H1 (cell line): ENCODE results near the gene TRMT10A. TPM values are rescaled to one million over a fixed set of nuclear protein-coding genes. Genes with fewer than 3 reads are reported as not detected.

Source experiments
- ASH2L ChIP-seq: fragments of 200-600, 300-600 bp; sonication (generic); IDR thresholded peaks from one replicate; pipeline ENCODE4 v1.7.1; 2017; ENCODE audit warnings: low read length
- ATF2 ChIP-seq: IDR thresholded peaks from 2 replicates; pipeline ENCODE4 v1.6.1; 2012; ENCODE audit warnings: low read length, inconsistent platforms
- NANOG ChIP-seq: IDR thresholded peaks from 2 replicates; pipeline ENCODE4 v1.6.1; 2011; ENCODE audit warnings: low read length, low read depth, mild to moderate bottlenecking, inconsistent platforms; ENCODE audit not compliant: insufficient read depth, poor library complexity, severe bottlenecking
- PHF8 ChIP-seq: fragments of 200-600 bp; sonication (generic); conservative IDR thresholded peaks from 2 replicates; pipeline ENCODE4 v1.7.1; 2012; ENCODE audit warnings: low read depth, mild to moderate bottlenecking, inconsistent platforms, low read length, moderate library complexity
- POLR2AphosphoS5 ChIP-seq: IDR thresholded peaks from 2 replicates; pipeline ENCODE4 v1.6.1; 2011; ENCODE audit warnings: low read depth, low read length
- POU5F1 ChIP-seq: IDR thresholded peaks from 2 replicates; pipeline ENCODE4 v1.6.1; 2011; ENCODE audit warnings: low read depth, mild to moderate bottlenecking, low read length, moderate library complexity
- RFX5 ChIP-seq: IDR thresholded peaks from 2 replicates; pipeline ENCODE4 v1.6.1; 2011; ENCODE audit warnings: low read depth, low read length, improper control_type of control experiment, borderline replicate concordance
- SP4 ChIP-seq: IDR thresholded peaks from 2 replicates; pipeline ENCODE4 v1.6.1; 2012; ENCODE audit warnings: low read length, inconsistent platforms
- polyA plus RNA-seq, 7 experiments: library from polyadenylated mRNA; depleted of rRNA in 3 of 7; stranded (reverse) in 5 of 7; unstranded in 2 of 7; fragments of >200 nt in 5 of 7; fragments of 200-250 nt in 2 of 7; gene quantifications; 1 replicate in 5 of 7; 2 replicates in 1 of 7; 4 replicates in 1 of 7; pipeline versions ENCODE4 v1.2.1 to v1.2.3, GENCODE V29; 2011 to 2013; ENCODE audit warnings: missing spikeins in 2 of 7, mixed read lengths in 2 of 7
- total RNA-seq: library from RNA; stranded (reverse); fragmentation: NEBNext Ultra II Directional; extraction: Animal tissue kit (Norgen Biotek cat#: 25700); gene quantifications from 2 replicates; pipeline ENCODE4 v1.2.1, GENCODE V29; 2021
- TF ChIP-seq, protein P1 (sequence below): fragments of 300-600 bp; sonication (generic); IDR thresholded peaks from 2 replicates; pipeline ENCODE4 v1.7.1; 2012; ENCODE audit warnings: low read length, moderate library complexity, mild to moderate bottlenecking, inconsistent platforms; ENCODE audit not compliant: insufficient replicate concordance

TRMT10A gene
- total and polyA plus RNA-seq, 2 of the 8 experiments (the other 6 are each of a cell fraction or from before 2014, with no cell fraction given) = 1.5 to 3.8 TPM

DNA sequence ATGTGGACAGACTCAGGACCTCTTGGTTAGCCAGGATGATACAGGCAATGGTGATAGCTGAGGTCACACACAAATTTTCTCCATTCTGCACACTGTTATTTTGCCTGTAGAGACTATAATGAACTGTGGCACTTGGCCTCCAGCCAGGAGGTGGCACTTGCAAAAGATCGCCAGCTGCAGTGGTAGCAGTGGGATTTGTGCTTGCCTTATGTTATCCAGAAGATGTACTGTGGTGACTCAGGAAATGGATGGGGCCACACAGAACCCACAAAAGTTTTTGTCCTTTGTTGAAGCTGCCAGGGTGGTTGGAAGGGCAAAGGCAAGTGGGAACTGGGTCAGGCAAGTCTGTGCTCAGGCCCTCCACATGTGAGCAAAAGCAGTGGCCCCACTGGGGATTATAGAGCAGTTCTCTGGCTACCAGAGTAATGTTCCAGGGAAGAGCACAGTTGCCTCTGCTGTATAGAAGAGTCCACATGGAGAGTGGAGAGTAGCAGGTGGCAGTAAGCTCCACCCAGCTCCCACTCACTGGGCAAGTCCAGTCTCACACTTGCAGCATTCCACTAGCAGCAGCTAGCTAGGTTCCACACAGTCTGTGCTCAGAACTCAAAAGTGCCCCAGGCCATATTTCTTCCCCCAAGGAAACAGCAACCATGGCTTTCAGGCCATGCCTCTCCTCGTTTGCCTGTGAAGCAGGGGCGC, 58.9 kb downstream of the TRMT10A start (continued):
- TF ChIP-seq, protein P1, sequence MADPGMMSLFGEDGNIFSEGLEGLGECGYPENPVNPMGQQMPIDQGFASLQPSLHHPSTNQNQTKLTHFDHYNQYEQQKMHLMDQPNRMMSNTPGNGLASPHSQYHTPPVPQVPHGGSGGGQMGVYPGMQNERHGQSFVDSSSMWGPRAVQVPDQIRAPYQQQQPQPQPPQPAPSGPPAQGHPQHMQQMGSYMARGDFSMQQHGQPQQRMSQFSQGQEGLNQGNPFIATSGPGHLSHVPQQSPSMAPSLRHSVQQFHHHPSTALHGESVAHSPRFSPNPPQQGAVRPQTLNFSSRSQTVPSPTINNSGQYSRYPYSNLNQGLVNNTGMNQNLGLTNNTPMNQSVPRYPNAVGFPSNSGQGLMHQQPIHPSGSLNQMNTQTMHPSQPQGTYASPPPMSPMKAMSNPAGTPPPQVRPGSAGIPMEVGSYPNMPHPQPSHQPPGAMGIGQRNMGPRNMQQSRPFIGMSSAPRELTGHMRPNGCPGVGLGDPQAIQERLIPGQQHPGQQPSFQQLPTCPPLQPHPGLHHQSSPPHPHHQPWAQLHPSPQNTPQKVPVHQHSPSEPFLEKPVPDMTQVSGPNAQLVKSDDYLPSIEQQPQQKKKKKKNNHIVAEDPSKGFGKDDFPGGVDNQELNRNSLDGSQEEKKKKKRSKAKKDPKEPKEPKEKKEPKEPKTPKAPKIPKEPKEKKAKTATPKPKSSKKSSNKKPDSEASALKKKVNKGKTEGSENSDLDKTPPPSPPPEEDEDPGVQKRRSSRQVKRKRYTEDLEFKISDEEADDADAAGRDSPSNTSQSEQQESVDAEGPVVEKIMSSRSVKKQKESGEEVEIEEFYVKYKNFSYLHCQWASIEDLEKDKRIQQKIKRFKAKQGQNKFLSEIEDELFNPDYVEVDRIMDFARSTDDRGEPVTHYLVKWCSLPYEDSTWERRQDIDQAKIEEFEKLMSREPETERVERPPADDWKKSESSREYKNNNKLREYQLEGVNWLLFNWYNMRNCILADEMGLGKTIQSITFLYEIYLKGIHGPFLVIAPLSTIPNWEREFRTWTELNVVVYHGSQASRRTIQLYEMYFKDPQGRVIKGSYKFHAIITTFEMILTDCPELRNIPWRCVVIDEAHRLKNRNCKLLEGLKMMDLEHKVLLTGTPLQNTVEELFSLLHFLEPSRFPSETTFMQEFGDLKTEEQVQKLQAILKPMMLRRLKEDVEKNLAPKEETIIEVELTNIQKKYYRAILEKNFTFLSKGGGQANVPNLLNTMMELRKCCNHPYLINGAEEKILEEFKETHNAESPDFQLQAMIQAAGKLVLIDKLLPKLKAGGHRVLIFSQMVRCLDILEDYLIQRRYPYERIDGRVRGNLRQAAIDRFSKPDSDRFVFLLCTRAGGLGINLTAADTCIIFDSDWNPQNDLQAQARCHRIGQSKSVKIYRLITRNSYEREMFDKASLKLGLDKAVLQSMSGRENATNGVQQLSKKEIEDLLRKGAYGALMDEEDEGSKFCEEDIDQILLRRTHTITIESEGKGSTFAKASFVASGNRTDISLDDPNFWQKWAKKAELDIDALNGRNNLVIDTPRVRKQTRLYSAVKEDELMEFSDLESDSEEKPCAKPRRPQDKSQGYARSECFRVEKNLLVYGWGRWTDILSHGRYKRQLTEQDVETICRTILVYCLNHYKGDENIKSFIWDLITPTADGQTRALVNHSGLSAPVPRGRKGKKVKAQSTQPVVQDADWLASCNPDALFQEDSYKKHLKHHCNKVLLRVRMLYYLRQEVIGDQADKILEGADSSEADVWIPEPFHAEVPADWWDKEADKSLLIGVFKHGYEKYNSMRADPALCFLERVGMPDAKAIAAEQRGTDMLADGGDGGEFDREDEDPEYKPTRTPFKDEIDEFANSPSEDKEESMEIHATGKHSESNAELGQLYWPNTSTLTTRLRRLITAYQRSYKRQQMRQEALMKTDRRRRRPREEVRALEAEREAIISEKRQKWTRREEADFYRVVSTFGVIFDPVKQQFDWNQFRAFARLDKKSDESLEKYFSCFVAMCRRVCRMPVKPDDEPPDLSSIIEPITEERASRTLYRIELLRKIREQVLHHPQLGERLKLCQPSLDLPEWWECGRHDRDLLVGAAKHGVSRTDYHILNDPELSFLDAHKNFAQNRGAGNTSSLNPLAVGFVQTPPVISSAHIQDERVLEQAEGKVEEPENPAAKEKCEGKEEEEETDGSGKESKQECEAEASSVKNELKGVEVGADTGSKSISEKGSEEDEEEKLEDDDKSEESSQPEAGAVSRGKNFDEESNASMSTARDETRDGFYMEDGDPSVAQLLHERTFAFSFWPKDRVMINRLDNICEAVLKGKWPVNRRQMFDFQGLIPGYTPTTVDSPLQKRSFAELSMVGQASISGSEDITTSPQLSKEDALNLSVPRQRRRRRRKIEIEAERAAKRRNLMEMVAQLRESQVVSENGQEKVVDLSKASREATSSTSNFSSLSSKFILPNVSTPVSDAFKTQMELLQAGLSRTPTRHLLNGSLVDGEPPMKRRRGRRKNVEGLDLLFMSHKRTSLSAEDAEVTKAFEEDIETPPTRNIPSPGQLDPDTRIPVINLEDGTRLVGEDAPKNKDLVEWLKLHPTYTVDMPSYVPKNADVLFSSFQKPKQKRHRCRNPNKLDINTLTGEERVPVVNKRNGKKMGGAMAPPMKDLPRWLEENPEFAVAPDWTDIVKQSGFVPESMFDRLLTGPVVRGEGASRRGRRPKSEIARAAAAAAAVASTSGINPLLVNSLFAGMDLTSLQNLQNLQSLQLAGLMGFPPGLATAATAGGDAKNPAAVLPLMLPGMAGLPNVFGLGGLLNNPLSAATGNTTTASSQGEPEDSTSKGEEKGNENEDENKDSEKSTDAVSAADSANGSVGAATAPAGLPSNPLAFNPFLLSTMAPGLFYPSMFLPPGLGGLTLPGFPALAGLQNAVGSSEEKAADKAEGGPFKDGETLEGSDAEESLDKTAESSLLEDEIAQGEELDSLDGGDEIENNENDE = no peak
- TF ChIP-seq RFX5 (no peak), ASH2L (no peak), POU5F1 (no peak), POLR2AphosphoS5 (no peak), PHF8 (no peak), NANOG (no peak), SP4 (no peak), ATF2 (no peak)
